Epithelial cell of esophagus (primary cell): ENCODE measurements around the gene TNNT3.

Experiments
- DNase-seq: peaks from one replicate; pipeline ENCODE4 v3.0.0; 2010; ENCODE audit warnings: low read depth
- H3K4me3 ChIP-seq: 2 replicates; pipeline ENCODE4 v1.5.1; 2011; ENCODE audit warnings: mild to moderate bottlenecking, low read length, control low read depth
- CTCF ChIP-seq: IDR thresholded peaks from 2 replicates; pipeline ENCODE4 v1.5.1; 2011; ENCODE audit warnings: low read depth, mild to moderate bottlenecking, low read length, control low read depth, inconsistent platforms; ENCODE audit not compliant: insufficient read depth; ENCODE audit errors: missing control alignments

The TNNT3 gene

GRCh38 chr11:1969776-1970175 lies 50.3 kb downstream of the TNNT3 start:
- no peak overlapping the region for H3K4me3 ChIP-seq
- TF ChIP-seq CTCF, result no peak
- no peak for DNase-seq

GRCh38 chr11:1970956-1971355 lies 51.5 kb downstream of the TNNT3 start:
- DNase-seq, result no peak
- H3K4me3 ChIP-seq, result no peak overlapping the region
- TF ChIP-seq CTCF, result no peak

- no peak for TF ChIP-seq CTCF
- DNase-seq, result no peak
- no peak overlapping the region for H3K4me3 ChIP-seq
Measured at GRCh38 chr11:1975185-1975584, 55.7 kb downstream of the TNNT3 start.

GRCh38 chr11:1978720-1979473 lies 59.4 kb downstream of the TNNT3 start:
- no peak for DNase-seq
- no peak overlapping the region for H3K4me3 ChIP-seq
- no peak for TF ChIP-seq CTCF

GRCh38 chr11:1979607-1980006 lies 60.1 kb downstream of the TNNT3 start:
- DNase-seq, result no peak
- H3K4me3 ChIP-seq, result no peak overlapping the region
- no peak for TF ChIP-seq CTCF

- DNase-seq, result no peak
- TF ChIP-seq CTCF, result no peak
Measured at GRCh38 chr11:1982873-1983600, 63.5 kb downstream of the TNNT3 start.

More at GRCh38 chr11:1982873-1983600, 63.5 kb downstream of the TNNT3 start:
- no peak overlapping the region for H3K4me3 ChIP-seq
